Measurements from ENCODE around the gene ST8SIA2.

ST8SIA2 gene

DNA sequence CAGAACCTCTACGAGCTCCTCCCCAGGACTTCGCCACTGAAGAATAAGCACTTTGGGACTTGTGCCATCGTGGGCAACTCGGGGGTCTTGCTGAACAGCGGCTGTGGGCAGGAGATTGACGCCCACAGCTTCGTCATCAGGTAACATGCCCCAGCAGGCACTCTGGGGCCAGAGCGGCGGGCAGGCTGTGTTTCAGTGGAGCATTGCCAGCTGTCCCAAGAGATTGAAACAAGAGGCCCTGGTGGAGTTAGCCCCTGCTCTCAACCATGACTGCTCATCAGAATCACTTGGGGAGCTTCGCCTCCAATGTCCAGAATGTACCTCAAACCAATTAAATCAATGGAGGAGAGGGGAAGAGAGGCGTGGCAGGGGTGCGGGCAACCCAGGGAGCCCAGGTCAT, 44.8 kb downstream of the ST8SIA2 start:
- Mint-ChIP-seq H3K27me3 (no peaks in the 10 kb centered on the region), H3K36me3 (ENCODE audit: low read depth) (no peaks in the 10 kb centered on the region), H3K9me3 (no peaks in the 10 kb centered on the region), H3K4me3 (no peak overlapping the region), H3K4me1 (ENCODE audit: low read depth) (no peaks in the 10 kb centered on the region), H3K27ac (no peak overlapping the region)
- intact Hi-C loops (cut with micrococcal nuclease), result no loop called here

DNA sequence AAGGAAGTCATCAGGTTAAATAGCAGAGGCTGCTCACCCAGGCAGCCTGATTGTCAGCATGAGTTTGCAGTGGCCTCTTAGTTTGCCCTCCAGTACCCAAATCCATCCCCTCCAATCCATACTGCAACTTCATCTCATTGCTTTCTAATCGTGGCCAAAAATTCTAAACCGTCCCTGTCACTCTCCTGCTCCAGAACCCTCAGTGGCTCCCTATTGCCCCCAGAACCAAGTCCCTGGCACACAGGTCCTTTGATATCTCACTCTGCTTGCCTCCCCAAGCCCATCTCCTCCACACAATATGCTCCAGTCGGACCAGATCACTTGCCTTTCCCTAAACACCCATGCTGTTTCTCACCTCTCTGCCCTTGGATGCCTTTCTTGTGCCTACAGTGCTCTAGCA, 49.7 kb downstream of the ST8SIA2 start:
- Mint-ChIP-seq H3K9me3 (no peaks in the 10 kb centered on the region), H3K27ac (no peak overlapping the region), H3K4me1 (ENCODE audit: low read depth) (no peaks in the 10 kb centered on the region), H3K4me3 (no peak overlapping the region), H3K36me3 (ENCODE audit: low read depth) (no peaks in the 10 kb centered on the region), H3K27me3 (peaks cover under 1% of the 10 kb centered on the region)
- intact Hi-C loops (cut with micrococcal nuclease), result no loop called here

DNA sequence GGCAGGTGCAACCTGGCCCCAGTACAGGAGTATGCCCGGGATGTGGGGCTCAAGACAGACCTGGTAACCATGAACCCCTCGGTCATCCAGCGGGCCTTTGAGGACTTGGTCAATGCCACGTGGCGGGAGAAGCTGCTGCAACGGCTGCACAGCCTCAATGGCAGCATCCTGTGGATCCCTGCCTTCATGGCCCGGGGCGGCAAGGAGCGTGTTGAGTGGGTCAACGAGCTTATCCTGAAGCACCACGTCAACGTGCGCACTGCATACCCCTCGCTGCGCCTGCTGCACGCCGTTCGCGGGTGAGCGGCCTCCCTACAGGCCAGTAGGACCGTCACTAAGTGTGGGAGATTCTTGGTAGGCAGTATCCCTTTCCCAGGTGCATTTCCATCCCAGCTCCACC, 51.0 kb downstream of the ST8SIA2 start:
- H3K27ac Mint-ChIP-seq, result no peak overlapping the region

DNA sequence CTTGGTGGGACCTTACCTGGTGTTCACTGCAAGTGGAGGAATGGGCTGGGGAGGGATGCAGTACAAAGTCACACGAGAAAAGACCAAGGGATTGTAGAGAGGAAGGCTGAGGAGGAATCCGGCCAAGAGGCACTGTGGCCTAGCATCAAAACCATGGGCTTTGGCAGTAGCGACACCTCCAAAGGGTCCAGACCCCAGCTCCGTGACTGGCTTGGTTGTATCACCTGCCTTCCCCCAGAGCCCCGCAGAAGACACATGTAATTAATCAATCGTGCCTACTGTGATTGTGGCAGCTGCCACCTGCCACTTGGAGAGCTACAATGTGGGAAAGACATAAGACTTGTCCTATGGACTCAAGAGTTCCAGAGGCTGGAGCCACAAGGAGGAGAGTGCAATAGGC, 54.7 kb downstream of the ST8SIA2 start:
- H3K27ac Mint-ChIP-seq, result no peak overlapping the region
- H3K4me1 Mint-ChIP-seq (ENCODE audit: low read depth), result no peaks in the 10 kb centered on the region
- H3K9me3 Mint-ChIP-seq, result no peaks in the 10 kb centered on the region
- H3K36me3 Mint-ChIP-seq (ENCODE audit: low read depth), result no peaks in the 10 kb centered on the region
- peaks cover 5% of the 10 kb centered on the region for H3K27me3 Mint-ChIP-seq
- intact Hi-C loops (cut with micrococcal nuclease), result no loop called here
- H3K4me3 Mint-ChIP-seq, result no peak overlapping the region

More for the DNA sequence above, 51.0 kb downstream of the ST8SIA2 start:
- Mint-ChIP-seq H3K4me3 (no peak overlapping the region), H3K27me3 (peaks cover 4% of the 10 kb centered on the region), H3K9me3 (no peaks in the 10 kb centered on the region), H3K4me1 (ENCODE audit: low read depth) (no peaks in the 10 kb centered on the region), H3K36me3 (ENCODE audit: low read depth) (no peaks in the 10 kb centered on the region)
- intact Hi-C loops (cut with micrococcal nuclease), result no loop called here

DNA sequence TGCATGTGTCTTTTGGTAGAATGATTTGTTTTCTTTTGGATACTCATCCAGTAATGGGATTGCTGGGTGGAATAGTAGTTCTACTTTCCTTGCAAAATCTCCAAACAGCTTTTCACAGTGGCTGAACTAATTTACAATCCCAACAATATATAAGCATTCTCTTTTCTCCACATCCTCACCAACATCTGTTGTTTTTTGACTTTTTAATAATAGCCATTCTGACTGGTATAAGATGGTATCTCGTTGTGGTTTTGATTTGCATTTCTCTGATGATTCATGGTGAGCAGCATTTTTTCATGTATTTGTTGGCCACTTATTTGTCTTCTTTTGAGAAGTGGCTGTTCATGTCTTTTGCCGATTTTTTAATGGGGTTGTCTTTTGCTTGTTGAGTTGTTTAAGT, 55.8 kb downstream of the ST8SIA2 start:
- Mint-ChIP-seq H3K27me3 (peaks cover 5% of the 10 kb centered on the region), H3K36me3 (ENCODE audit: low read depth) (no peaks in the 10 kb centered on the region), H3K4me3 (no peak overlapping the region), H3K27ac (no peak overlapping the region), H3K9me3 (no peaks in the 10 kb centered on the region), H3K4me1 (ENCODE audit: low read depth) (no peaks in the 10 kb centered on the region)
- intact Hi-C loops (cut with micrococcal nuclease), result no loop called here

DNA sequence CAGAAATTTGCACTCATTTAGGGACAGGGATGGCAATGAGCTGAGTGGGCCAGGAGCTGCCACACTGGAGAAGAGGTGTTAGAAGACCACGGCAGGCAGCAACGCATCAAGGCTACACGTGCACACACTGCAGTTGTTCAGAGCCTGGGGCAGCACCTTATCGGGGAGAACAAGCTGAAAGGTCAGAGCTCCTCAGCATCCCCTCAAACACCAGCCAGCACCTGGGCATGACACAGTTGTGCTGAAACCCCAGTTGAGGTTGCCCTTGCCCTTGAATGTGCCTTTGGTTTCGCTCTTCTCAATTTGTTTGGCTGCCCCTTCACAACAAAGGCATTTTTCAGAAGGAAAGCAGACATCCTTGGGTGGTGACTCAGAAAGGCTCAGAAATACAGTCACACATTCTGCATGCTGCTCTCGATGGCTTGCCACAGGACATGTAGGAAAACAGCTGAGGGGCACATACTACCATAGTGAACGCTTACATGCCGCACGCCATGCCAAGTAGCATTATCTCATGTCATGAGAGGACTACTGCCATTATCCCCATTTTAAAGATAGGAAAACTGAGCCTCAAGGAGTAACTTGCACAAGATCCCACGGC, 57.6 kb downstream of the ST8SIA2 start:
- Mint-ChIP-seq H3K4me3 (no peak overlapping the region), H3K4me1 (ENCODE audit: low read depth) (no peaks in the 10 kb centered on the region), H3K27ac (no peak overlapping the region), H3K36me3 (ENCODE audit: low read depth) (no peaks in the 10 kb centered on the region), H3K27me3 (peaks cover 8% of the 10 kb centered on the region), H3K9me3 (no peaks in the 10 kb centered on the region)
- intact Hi-C loops (cut with micrococcal nuclease), result no loop called here

DNA sequence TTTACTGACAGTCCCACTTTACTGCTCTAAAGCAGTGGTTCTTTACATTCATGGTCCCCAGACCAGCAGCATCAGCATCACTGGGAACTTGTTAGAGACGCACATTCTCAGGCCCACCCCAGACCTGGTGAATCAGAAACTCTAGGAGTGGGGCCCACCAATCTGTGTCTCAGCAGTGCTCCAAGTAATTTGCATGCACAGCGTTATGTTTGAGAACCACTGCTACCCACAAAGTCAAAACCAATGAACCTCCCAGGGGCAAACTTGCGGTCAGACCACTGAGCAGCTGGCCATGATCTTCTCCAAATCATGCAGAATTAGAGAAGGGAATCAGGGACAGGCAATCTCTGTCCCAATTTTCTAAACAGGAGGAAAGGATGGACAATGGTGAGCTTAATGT, 58.5 kb downstream of the ST8SIA2 start:
- intact Hi-C loops (cut with micrococcal nuclease), result no loop called here
- no peak overlapping the region for H3K27ac Mint-ChIP-seq
- H3K27me3 Mint-ChIP-seq, result peaks cover 8% of the 10 kb centered on the region
- H3K36me3 Mint-ChIP-seq (ENCODE audit: low read depth), result no peaks in the 10 kb centered on the region
- H3K4me1 Mint-ChIP-seq (ENCODE audit: low read depth), result no peaks in the 10 kb centered on the region
- H3K9me3 Mint-ChIP-seq, result no peaks in the 10 kb centered on the region
- H3K4me3 Mint-ChIP-seq, result no peak overlapping the region

DNA sequence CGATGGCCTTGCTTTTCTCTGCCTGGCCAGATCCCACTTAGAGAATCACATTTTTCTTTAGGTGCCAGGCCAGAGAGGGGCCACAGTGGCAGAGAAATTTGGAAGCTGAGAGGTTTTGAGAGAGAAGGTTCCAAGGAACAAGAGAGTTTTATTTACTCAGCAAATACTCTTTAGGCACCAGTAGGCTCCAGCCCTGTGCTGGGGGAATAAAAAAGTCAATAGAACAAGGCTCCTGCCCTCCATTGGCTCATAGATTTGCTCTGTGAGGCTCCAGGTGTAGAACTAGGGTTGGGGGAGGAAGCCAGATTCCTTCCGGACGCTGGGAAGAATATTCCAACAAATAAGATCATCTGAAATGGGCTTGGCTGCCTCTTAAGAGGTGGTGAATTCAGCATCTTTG, 59.9 kb downstream of the ST8SIA2 start:
- Mint-ChIP-seq H3K36me3 (ENCODE audit: low read depth) (no peaks in the 10 kb centered on the region), H3K27ac (no peak overlapping the region), H3K4me1 (ENCODE audit: low read depth) (no peaks in the 10 kb centered on the region), H3K27me3 (peaks cover 5% of the 10 kb centered on the region), H3K4me3 (no peak overlapping the region), H3K9me3 (no peaks in the 10 kb centered on the region)
- intact Hi-C loops (cut with micrococcal nuclease), result no loop called here

DNA sequence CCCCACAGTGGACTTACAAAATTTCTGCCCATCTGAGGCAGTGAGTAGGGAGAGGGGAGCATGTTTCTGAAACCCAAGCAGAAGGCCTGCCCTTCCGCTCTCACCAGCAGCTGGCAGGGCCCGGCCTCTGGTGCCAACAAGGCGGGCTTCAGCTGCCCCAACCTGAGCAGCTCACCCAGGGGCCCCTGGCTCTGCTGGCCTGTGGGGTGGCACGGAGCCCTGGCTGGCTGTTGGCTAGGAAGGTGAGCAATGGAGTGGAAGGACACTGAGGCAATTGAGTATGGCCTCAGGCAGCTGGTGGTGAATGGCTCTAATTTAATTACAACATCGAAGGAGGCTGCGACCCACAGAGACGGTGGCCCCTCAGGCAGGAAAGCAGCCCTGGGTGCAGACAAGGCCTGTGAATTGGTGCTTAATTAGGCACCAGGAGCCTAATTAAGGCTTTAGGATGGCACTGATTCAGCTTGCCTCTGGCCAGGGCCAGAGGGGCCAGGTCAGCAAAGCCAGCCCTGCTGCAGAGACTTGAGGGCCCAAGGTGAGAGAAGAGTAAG, 60.9 kb downstream of the ST8SIA2 start:
- intact Hi-C loops (cut with micrococcal nuclease), result no loop called here
- H3K27me3 Mint-ChIP-seq, result peaks cover 4% of the 10 kb centered on the region
- H3K4me1 Mint-ChIP-seq (ENCODE audit: low read depth), result no peaks in the 10 kb centered on the region
- no peaks in the 10 kb centered on the region for H3K36me3 Mint-ChIP-seq (ENCODE audit: low read depth)
- no peak overlapping the region for H3K27ac Mint-ChIP-seq
- no peaks in the 10 kb centered on the region for H3K9me3 Mint-ChIP-seq
- no peak overlapping the region for H3K4me3 Mint-ChIP-seq

DNA sequence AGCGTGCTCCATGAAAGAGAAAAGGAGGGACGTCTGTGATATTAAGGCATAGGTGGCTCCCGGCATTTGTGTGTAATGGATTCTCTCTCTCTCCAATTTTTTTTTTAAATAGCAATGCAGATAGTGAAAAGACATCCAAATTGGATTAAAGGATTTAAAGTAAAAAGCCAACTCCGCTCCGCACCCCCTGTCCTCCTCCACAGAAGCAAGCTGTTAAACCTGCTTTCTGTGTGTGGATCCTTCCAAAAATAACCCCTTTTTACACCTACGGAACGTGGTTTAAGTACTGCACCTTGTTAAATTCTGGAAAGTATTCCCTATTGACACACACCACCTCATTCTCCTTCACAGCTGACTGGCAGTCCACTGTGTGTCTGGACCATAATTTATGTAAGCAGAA, 61.6 kb downstream of the ST8SIA2 start:
- intact Hi-C loops (cut with micrococcal nuclease), result no loop called here
- H3K4me1 Mint-ChIP-seq (ENCODE audit: low read depth), result no peaks in the 10 kb centered on the region
- H3K36me3 Mint-ChIP-seq (ENCODE audit: low read depth), result no peaks in the 10 kb centered on the region
- H3K4me3 Mint-ChIP-seq, result no peak overlapping the region
- no peak overlapping the region for H3K27ac Mint-ChIP-seq
- no peaks in the 10 kb centered on the region for H3K9me3 Mint-ChIP-seq
- H3K27me3 Mint-ChIP-seq, result peaks cover 3% of the 10 kb centered on the region

DNA sequence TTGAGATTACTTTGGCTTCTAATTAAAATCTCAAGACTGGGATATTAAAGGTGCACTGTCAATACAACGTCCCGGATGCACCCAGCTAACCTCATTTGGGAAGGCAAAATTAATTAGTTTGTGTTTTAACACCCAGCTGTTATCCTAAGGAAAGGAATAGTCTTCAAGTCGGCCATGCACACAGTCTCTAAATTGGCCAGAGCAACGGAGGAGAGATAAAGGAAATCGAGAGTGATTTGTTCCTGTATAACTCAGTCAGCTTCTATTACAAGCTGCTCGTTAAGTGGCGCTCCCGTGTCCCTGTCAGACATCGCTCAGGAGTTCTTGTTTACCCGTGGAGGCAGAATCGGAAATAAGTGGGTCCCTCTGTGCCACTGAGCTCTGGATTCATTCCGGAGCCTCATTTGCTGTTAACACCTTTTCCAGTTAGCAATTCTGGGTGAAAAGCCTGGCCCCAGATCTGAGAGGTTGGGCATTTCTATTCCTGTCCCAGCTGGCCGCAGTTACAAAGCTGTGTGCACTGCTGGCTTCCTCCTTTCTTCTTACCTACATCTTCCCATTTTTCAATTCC, 63.9 kb downstream of the ST8SIA2 start:
- Mint-ChIP-seq H3K27ac (no peak overlapping the region), H3K4me3 (no peak overlapping the region), H3K9me3 (no peaks in the 10 kb centered on the region), H3K4me1 (ENCODE audit: low read depth) (no peaks in the 10 kb centered on the region), H3K36me3 (ENCODE audit: low read depth) (no peaks in the 10 kb centered on the region), H3K27me3 (peaks cover 5% of the 10 kb centered on the region)
- intact Hi-C loops (cut with micrococcal nuclease), result no loop called here

DNA sequence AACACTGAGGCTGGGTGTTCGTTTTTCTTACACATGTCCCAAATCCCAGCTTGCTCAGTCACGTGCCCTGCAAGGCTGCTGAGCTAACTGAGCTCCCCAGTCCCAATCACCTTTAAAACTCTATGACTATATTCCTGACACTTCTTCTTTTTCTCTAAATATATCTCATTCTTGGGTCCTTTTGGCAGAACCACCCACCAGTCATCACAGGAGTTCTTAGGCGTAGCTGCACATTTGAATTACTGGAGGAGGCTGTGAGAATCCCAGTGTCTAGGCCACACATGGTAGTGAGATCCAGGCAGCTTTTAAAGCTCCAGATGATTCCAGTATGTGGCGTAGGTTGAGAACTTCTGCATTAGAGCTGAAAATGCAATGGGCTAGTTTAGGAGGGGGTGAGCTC, 66.3 kb downstream of the ST8SIA2 start:
- Mint-ChIP-seq H3K27me3 (peaks cover 4% of the 10 kb centered on the region), H3K27ac (no peak overlapping the region), H3K9me3 (no peaks in the 10 kb centered on the region), H3K4me3 (no peak overlapping the region), H3K36me3 (ENCODE audit: low read depth) (no peaks in the 10 kb centered on the region), H3K4me1 (ENCODE audit: low read depth) (no peaks in the 10 kb centered on the region)
- intact Hi-C loops (cut with micrococcal nuclease), result no loop called here

DNA sequence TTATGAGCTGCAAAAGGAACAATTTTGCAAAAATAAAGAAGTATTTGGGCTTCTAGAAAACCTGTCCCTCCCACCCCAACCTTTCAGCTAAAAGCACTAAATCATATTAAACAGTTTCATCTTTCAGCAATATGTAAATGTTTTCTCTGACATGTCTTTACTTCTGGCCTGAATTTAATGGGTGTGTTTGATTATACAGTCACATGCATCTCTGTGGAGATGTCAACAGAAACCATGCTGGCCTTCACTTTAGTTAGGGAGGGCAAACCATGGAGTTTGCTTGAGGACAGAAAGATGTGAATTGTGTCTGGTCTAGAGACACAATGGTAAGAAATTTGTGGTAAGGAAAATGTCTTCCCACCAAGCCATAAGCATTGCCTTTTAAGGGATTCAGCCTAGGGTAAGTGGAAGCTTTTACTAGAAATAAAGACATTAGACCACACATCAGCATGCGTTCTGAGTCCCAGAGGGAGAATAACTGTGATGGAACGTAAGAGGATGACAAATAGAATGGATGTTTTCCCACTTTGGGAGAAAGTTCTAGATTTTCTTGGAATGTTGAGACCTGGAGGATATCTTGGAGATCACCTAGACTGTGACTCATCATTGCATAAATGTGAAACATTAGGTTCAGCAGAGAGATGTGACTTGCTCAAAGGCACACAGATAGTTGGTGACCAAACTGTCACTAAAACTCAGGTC, 68.9 kb downstream of the ST8SIA2 start:
- H3K4me3 Mint-ChIP-seq, result no peak overlapping the region
- no peaks in the 10 kb centered on the region for H3K9me3 Mint-ChIP-seq
- H3K36me3 Mint-ChIP-seq (ENCODE audit: low read depth), result no peaks in the 10 kb centered on the region
- no peaks in the 10 kb centered on the region for H3K4me1 Mint-ChIP-seq (ENCODE audit: low read depth)
- H3K27me3 Mint-ChIP-seq, result peaks cover 4% of the 10 kb centered on the region
- intact Hi-C loops (cut with micrococcal nuclease), result no loop called here
- H3K27ac Mint-ChIP-seq, result no peak overlapping the region

DNA sequence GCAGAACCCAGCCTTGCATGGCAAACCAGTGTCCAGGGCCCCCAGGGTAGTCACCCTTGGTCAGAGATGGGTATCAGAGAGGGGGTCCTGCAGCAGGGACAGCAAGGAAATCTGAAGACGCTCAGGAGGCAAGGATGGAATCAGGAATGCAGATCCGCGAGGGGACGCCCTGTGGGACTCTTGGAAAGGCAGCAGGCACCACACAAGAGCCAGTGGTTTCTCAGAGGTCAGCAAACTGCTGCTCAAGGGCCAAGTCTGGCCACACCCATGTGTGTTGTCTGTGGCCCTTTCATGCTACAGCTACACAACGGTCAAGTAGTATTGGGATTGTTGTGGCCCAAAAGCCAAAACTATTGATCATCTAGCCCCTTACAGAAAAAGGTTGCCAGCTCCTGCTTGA, 69.7 kb downstream of the ST8SIA2 start:
- Mint-ChIP-seq H3K4me1 (ENCODE audit: low read depth) (no peaks in the 10 kb centered on the region), H3K27ac (no peak overlapping the region), H3K9me3 (no peaks in the 10 kb centered on the region), H3K4me3 (no peak overlapping the region), H3K27me3 (peaks cover 4% of the 10 kb centered on the region), H3K36me3 (ENCODE audit: low read depth) (no peaks in the 10 kb centered on the region)
- intact Hi-C loops (cut with micrococcal nuclease), result no loop called here
